Type B pancreatic cell (in vitro differentiated cells): ENCODE data around the gene TIGIT. TPM values are rescaled to one million over a fixed set of nuclear protein-coding genes. Genes with fewer than 3 reads are reported as not detected.

Experiments used
- DNase-seq: peaks from one replicate; pipeline ENCODE4 v3.0.0; 2021; ENCODE audit warnings: mixed read lengths; ENCODE audit not compliant: unreplicated experiment; ENCODE audit errors: extremely low spot score
- H3K27ac Mint-ChIP-seq: 2 replicates; pipeline ENCODE4 v1.8.0; 2021; ENCODE audit warnings: mild to moderate bottlenecking, mixed read lengths
- H3K27me3 Mint-ChIP-seq: 2 replicates; pipeline ENCODE4 v1.8.0; 2021; ENCODE audit warnings: mixed read lengths
- H3K36me3 Mint-ChIP-seq: 2 replicates; pipeline ENCODE4 v1.8.0; 2021; ENCODE audit warnings: mixed read lengths
- H3K4me1 Mint-ChIP-seq: one replicate; pipeline ENCODE4 v1.8.0; 2021; ENCODE audit warnings: mixed read lengths; ENCODE audit not compliant: unreplicated experiment
- H3K4me3 Mint-ChIP-seq: 2 replicates; pipeline ENCODE4 v1.8.0; 2021; ENCODE audit warnings: mild to moderate bottlenecking, mixed read lengths
- H3K9me3 Mint-ChIP-seq: 2 replicates; pipeline ENCODE4 v1.8.0; 2021; ENCODE audit warnings: mixed read lengths
- CTCF ChIP-seq: fragments of 200-600 bp; sonication (generic); conservative IDR thresholded peaks from 2 replicates; pipeline ENCODE4 v1.5.0; 2021; ENCODE audit warnings: antibody characterized with exemption, mild to moderate bottlenecking
- long read RNA-seq: library from polyadenylated mRNA; unstranded; transcript quantifications from one replicate; pipeline ENCODE4 v2.0.0, GENCODE V29; 2020
- total RNA-seq: library from RNA; stranded (reverse); gene quantifications from 2 replicates; pipeline ENCODE4 v1.2.1, GENCODE V29; 2021; ENCODE audit warnings: low replicate concordance

TIGIT gene
- total RNA-seq = not detected in 2 replicates
- long read RNA-seq = 0 reads

- Mint-ChIP-seq H3K4me1 (no peaks in the 10 kb centered on the region), H3K4me3 (no peak within 1 kb of the TSS), H3K36me3 (no peaks in the 10 kb centered on the region), H3K27ac (no peak within 1 kb of the TSS), H3K9me3 (no peaks in the 10 kb centered on the region), H3K27me3 (peaks cover 4% of the 10 kb centered on the region)
- no peak for DNase-seq
- TF ChIP-seq CTCF = no peak
These were observed at the start of gene TIGIT for GRCh38 chr3:114293838-114294535. TIGIT (plus strand) TSS chr3:114294028; CDS start chr3:114294062, 34 bp downstream.

DNA sequence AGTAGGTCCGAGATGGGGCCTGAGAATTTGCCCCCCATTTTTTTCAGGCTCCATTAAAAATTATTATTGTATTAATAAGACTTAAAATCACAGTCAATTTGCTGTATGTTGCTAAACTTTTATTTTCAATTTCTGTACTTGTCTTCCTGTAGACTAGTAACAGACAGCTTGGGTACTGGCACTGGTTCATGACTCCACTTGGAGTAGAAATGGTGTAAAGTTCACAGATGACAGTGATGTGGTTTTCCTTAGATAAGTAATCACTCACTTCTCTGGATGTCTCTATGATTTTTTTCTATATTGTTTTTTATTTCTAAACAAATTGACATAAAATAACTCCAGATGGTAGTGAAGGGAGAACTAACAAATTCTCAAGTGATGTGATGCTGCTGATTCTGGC is 40.9 kb upstream of the TIGIT start:
- H3K27ac Mint-ChIP-seq = no peak overlapping the region
- H3K36me3 Mint-ChIP-seq = no peaks in the 10 kb centered on the region
- H3K4me3 Mint-ChIP-seq = no peak overlapping the region
- H3K4me1 Mint-ChIP-seq = no peaks in the 10 kb centered on the region
- no peak for DNase-seq
- peaks cover 6% of the 10 kb centered on the region for H3K9me3 Mint-ChIP-seq
- TF ChIP-seq CTCF = no peak
- H3K27me3 Mint-ChIP-seq = no peaks in the 10 kb centered on the region

- no peak for DNase-seq
- Mint-ChIP-seq H3K9me3 (peaks cover 6% of the 10 kb centered on the region), H3K4me3 (no peak overlapping the region), H3K27ac (no peak overlapping the region), H3K4me1 (no peaks in the 10 kb centered on the region), H3K27me3 (no peaks in the 10 kb centered on the region), H3K36me3 (no peaks in the 10 kb centered on the region)
- no peak for TF ChIP-seq CTCF
These were observed 40.3 kb upstream of the TIGIT start for GRCh38 chr3:114253505-114253904.

- Mint-ChIP-seq H3K4me3 (no peak overlapping the region), H3K4me1 (no peaks in the 10 kb centered on the region), H3K36me3 (no peaks in the 10 kb centered on the region), H3K27ac (no peak overlapping the region), H3K27me3 (no peaks in the 10 kb centered on the region), H3K9me3 (no peaks in the 10 kb centered on the region)
- no peak for TF ChIP-seq CTCF
- DNase-seq = no peak
These were observed 34.3 kb upstream of the TIGIT start for GRCh38 chr3:114259566-114259965.

DNA sequence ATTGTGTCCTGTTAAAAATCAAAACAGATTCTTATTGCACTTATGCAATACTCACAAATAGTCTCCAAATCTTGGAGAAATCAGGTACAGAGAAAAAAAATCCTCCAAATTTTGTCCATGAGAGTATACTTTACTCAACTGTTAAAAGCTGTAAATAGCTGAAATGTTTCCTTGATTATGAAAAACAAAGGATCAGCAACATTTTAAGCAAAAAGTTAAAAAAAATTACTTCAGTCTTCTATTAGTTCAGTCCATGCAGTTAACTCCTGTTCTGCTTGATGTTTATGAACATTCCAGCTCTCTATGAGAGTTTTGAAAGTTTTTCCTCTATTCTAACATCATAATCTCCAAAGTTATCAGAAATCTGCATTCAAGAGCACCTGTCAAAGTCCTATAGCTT is 33.7 kb upstream of the TIGIT start:
- no peaks in the 10 kb centered on the region for H3K27me3 Mint-ChIP-seq
- no peaks in the 10 kb centered on the region for H3K4me1 Mint-ChIP-seq
- H3K4me3 Mint-ChIP-seq = no peak overlapping the region
- no peaks in the 10 kb centered on the region for H3K9me3 Mint-ChIP-seq
- H3K27ac Mint-ChIP-seq = no peak overlapping the region
- no peak for TF ChIP-seq CTCF
- DNase-seq = no peak
- H3K36me3 Mint-ChIP-seq = no peaks in the 10 kb centered on the region
